Astrocyte (in vitro differentiated cells and primary cell): ENCODE measurements around the gene UPP1. TPM values are rescaled to one million over a fixed set of nuclear protein-coding genes. Genes with fewer than 3 reads are reported as not detected.

ENCODE experiments used
- DNase-seq: peaks from one replicate; pipeline ENCODE4 v3.0.0-alpha.2; 2010; ENCODE audit warnings: low read depth
- FAIRE-seq: peaks from 2 replicates; lab custom pipeline; 2011; peaks lifted over from hg19 to GRCh38; lab: Jason Lieb, UNC
- H2AFZ ChIP-seq: 2 replicates; pipeline ENCODE4 v1.6.0; 2012; ENCODE audit warnings: low read depth, low read length, inconsistent platforms
- H3K27ac ChIP-seq: 2 replicates; pipeline ENCODE4 v1.5.1; 2011; ENCODE audit warnings: low read depth, low read length, inconsistent platforms
- H3K27me3 ChIP-seq: 2 replicates; pipeline ENCODE4 v1.6.0; 2011; ENCODE audit warnings: low read length, inconsistent platforms; ENCODE audit not compliant: insufficient read depth
- H3K36me3 ChIP-seq: 2 replicates; pipeline ENCODE4 v1.5.1; 2011; ENCODE audit warnings: low read length, inconsistent platforms; ENCODE audit not compliant: insufficient read depth
- H3K4me1 ChIP-seq: 2 replicates; pipeline ENCODE4 v1.5.1; 2011; ENCODE audit warnings: low read length, inconsistent platforms; ENCODE audit not compliant: insufficient read depth
- H3K4me2 ChIP-seq: 2 replicates; pipeline ENCODE4 v1.6.0; 2012; ENCODE audit warnings: low read length, inconsistent platforms
- H3K4me3 ChIP-seq: 2 replicates; pipeline ENCODE4 v1.5.1; 2011; ENCODE audit warnings: low read depth, mild to moderate bottlenecking, low read length, inconsistent platforms; ENCODE audit not compliant: insufficient read depth
- H3K79me2 ChIP-seq: 2 replicates; pipeline ENCODE4 v1.6.0; 2012; ENCODE audit warnings: mild to moderate bottlenecking, low read length, inconsistent platforms; ENCODE audit not compliant: insufficient read depth
- H3K9ac ChIP-seq: 2 replicates; pipeline ENCODE4 v1.6.0; 2012; ENCODE audit warnings: mild to moderate bottlenecking, low read length, inconsistent platforms
- H3K9me3 ChIP-seq: 2 replicates; pipeline ENCODE4 v1.5.1; 2012; ENCODE audit warnings: low read depth, mild to moderate bottlenecking, low read length, inconsistent platforms; ENCODE audit not compliant: insufficient read depth
- H4K20me1 ChIP-seq: 2 replicates; pipeline ENCODE4 v1.6.0; 2012; ENCODE audit warnings: low read length, inconsistent platforms; ENCODE audit not compliant: insufficient read depth
- H3K27ac Mint-ChIP-seq: one replicate; pipeline ENCODE4 v1.8.0; 2021; ENCODE audit warnings: mild to moderate bottlenecking, mixed read lengths; ENCODE audit not compliant: unreplicated experiment
- H3K27me3 Mint-ChIP-seq: one replicate; pipeline ENCODE4 v1.8.0; 2021; ENCODE audit warnings: low read depth, mixed read lengths; ENCODE audit not compliant: unreplicated experiment
- H3K36me3 Mint-ChIP-seq: one replicate; pipeline ENCODE4 v1.8.0; 2021; ENCODE audit warnings: low read depth, mixed read lengths; ENCODE audit not compliant: unreplicated experiment
- H3K4me1 Mint-ChIP-seq: one replicate; pipeline ENCODE4 v1.8.0; 2021; ENCODE audit warnings: low read depth, mixed read lengths; ENCODE audit not compliant: unreplicated experiment
- H3K4me3 Mint-ChIP-seq: one replicate; pipeline ENCODE4 v1.8.0; 2021; ENCODE audit warnings: mild to moderate bottlenecking, moderate library complexity, mixed read lengths; ENCODE audit not compliant: unreplicated experiment
- H3K9me3 Mint-ChIP-seq: one replicate; pipeline ENCODE4 v1.8.0; 2021; ENCODE audit warnings: mild to moderate bottlenecking, mixed read lengths; ENCODE audit not compliant: unreplicated experiment
- CTCF ChIP-seq: IDR thresholded peaks from 2 replicates; pipeline ENCODE4 v1.5.1; 2011; ENCODE audit warnings: low read depth, mild to moderate bottlenecking, inconsistent platforms, low read length, moderate library complexity; ENCODE audit not compliant: insufficient read depth
- EZH2 ChIP-seq: IDR thresholded peaks from 2 replicates; pipeline ENCODE4 v1.6.1; 2012; ENCODE audit warnings: mild to moderate bottlenecking, low read length, inconsistent platforms; ENCODE audit not compliant: insufficient read depth
- total RNA-seq: library from RNA; stranded (reverse); gene quantifications from 2 replicates; pipeline ENCODE4 v1.2.1, GENCODE V29; 2021

The UPP1 gene
- total RNA-seq, 1 donor from 2014 or later, result 54.2 TPM

DNA sequence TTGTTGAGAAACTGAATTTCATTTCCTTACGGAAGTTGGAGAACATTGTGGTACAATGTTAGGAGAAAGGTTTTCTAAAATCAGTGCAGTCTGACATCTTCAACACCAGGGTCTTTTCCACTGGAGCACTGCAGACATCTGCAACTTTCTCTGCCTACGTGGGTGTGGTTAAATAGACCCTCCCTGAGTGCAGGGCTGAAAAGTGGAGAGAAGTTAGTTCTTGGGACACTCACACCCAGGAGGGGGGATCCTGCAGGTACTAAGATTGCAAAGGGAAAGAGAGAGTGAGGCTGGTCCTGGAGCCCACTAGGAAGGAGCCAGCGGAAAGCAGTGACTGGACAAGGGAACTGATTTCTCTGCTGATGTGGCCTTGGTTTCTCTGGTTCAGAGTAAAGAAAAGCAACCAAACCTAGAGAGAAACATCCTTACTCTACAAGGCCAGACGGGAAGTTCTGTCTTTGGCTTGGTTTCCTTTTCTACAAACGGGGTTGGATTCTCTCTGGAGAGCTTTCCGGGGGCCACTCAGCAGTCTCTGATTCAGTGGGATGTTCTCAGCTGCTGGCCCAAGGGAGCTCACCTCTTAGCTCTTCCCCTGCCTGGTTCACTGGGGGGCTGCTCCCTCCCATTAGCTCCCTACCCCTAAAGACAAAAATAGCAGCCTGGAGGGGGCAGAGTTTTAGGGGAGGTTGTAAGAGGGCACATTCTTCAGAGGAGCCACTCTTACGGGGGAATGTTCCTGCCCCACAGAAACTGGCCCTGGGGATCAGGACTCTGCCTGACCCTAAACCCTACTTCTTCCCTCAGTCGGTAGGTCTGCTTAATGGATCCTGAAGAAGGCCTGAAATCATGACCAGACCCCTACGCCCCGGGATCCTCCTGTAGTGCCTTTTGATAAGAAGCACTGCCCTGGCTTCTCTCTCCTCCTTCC lies 2.7 kb downstream of the UPP1 start:
- Histone ChIP-seq H3K4me2 (peak overlapping the region; percentile 41), H4K20me1 (peaks cover 5% of the 10 kb centered on the region), H3K4me1 (peaks cover 57% of the 10 kb centered on the region), H3K4me3 (no peak overlapping the region), H3K79me2 (peaks cover 42% of the 10 kb centered on the region), H3K27ac (no peak overlapping the region), H3K27me3 (no peaks in the 10 kb centered on the region), H3K9ac (no peak overlapping the region), H2AFZ (no peak overlapping the region), H3K9me3 (no peaks in the 10 kb centered on the region), H3K36me3 (peaks cover 5% of the 10 kb centered on the region)
- H3K4me3 Mint-ChIP-seq, result peak overlapping the region; percentile 92
- H3K9me3 Mint-ChIP-seq, result no peaks in the 10 kb centered on the region
- H3K36me3 Mint-ChIP-seq, result peaks cover 11% of the 10 kb centered on the region
- TF ChIP-seq EZH2 (no peak), CTCF (no peak)
- no peak overlapping the region for H3K27ac Mint-ChIP-seq
- DNase-seq (no peak), FAIRE-seq (no peak)
- H3K4me1 Mint-ChIP-seq, result peaks cover 43% of the 10 kb centered on the region
- H3K27me3 Mint-ChIP-seq, result no peaks in the 10 kb centered on the region

GRCh38 chr7:48094861-48095293 lies 5.8 kb downstream of the UPP1 start:
- H3K9me3 Mint-ChIP-seq, result no peaks in the 10 kb centered on the region
- peak overlapping the region; percentile 73 for H3K27ac ChIP-seq
- H3K4me3 Mint-ChIP-seq, result peak overlapping the region; percentile 46
- H3K27ac Mint-ChIP-seq, result peak overlapping the region; percentile 94
- peaks cover 36% of the 10 kb centered on the region for H3K4me1 ChIP-seq
- TF ChIP-seq CTCF, result no peak
- no peak for TF ChIP-seq EZH2
- H3K9ac ChIP-seq, result peak overlapping the region; percentile 66
- no peaks in the 10 kb centered on the region for H3K9me3 ChIP-seq
- H3K27me3 ChIP-seq, result no peaks in the 10 kb centered on the region
- FAIRE-seq, result peak; percentile 78
- H3K27me3 Mint-ChIP-seq, result no peaks in the 10 kb centered on the region
- H3K79me2 ChIP-seq, result peaks cover 50% of the 10 kb centered on the region
- H3K4me2 ChIP-seq, result peak overlapping the region; percentile 74
- no peak overlapping the region for H3K4me3 ChIP-seq
- peaks cover 39% of the 10 kb centered on the region for H3K4me1 Mint-ChIP-seq
- H3K36me3 ChIP-seq, result peaks cover 18% of the 10 kb centered on the region
- peaks cover 23% of the 10 kb centered on the region for H3K36me3 Mint-ChIP-seq
- no peak overlapping the region for H2AFZ ChIP-seq
- DNase-seq, result peak; percentile 83
- peaks cover 8% of the 10 kb centered on the region for H4K20me1 ChIP-seq

DNA sequence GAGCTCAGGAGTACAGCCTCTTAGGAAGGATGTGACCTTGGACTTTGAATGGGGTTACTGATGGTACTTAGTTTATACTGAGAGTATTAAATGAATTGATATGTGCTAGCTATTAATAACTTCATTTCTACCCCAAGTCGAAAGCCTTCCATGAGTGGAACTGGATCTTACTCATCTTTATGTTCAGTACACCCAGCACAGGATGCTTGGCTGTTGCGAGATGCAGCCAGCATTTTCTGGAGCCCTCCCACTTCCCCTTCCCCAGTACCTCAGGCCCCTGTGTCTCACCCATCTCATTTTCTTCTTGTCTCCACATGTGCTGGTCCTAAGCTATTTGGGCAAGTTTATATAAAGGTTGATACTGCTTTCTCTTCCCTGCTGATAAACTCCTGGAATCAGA lies 7.2 kb downstream of the UPP1 start:
- peaks cover 38% of the 10 kb centered on the region for H3K79me2 ChIP-seq
- Mint-ChIP-seq H3K36me3 (peaks cover 23% of the 10 kb centered on the region), H3K4me3 (no peak overlapping the region), H3K27ac (no peak overlapping the region), H3K9me3 (no peaks in the 10 kb centered on the region), H3K4me1 (peaks cover 35% of the 10 kb centered on the region), H3K27me3 (no peaks in the 10 kb centered on the region)
- peaks cover 11% of the 10 kb centered on the region for H4K20me1 ChIP-seq
- H3K4me1 ChIP-seq, result peaks cover 27% of the 10 kb centered on the region
- H3K27ac ChIP-seq, result no peak overlapping the region
- peaks cover 23% of the 10 kb centered on the region for H3K36me3 ChIP-seq
- H3K27me3 ChIP-seq, result no peaks in the 10 kb centered on the region
- TF ChIP-seq CTCF (no peak), EZH2 (no peak)
- FAIRE-seq, result no peak
- H3K4me2 ChIP-seq, result no peak overlapping the region
- DNase-seq, result no peak
- H3K9me3 ChIP-seq, result no peaks in the 10 kb centered on the region
- no peak overlapping the region for H2AFZ ChIP-seq
- no peak overlapping the region for H3K9ac ChIP-seq
- H3K4me3 ChIP-seq, result no peak overlapping the region
